HG03066 (cell line): ENCODE results near the gene PRMT7.

Experiments used
- ATAC-seq: cut with Tn5 transposase; IDR thresholded peaks from one replicate; pipeline ENCODE4 v1.9.1; 2021; ENCODE audit warnings: low read depth; ENCODE audit not compliant: unreplicated experiment

Gene PRMT7

DNA sequence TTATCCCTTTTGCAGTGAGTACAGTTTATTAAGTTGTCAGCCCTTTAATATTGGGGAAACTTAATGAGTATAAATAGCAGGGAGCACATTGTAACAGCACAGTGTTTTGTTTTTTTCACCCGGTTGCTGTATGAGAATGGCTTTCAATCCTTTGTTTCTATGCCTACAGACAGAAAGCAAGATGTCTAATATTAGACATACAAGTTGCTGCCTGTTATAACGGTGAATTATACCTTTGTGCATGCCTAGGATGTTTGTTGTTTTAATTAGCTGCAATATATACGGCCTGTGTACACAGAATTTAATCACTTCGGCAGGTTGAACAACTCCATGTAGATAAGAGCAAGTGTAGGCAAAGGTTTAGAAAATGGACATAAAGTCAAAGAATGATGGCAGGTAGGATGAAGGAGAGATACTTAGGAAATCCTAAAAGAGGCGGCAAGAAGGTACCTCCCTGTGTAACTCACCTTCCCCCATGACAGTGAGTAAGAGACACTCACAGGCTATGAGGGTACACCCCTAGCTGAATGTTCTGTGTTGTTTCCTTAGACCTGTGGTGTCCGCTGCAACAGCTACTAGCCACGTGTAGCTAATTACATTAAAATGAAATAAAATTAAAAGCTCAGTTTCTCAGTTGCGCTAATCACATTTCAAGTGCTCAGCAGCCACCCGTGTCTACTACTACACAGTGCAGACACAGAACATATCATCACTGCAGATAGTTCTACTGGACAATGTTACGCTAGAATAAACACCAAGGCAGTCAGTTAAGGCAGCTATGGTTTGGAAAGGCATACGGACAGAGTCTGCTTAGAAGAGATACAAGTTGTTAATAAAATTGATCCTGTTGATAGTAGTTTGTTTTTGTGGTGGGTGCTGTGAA lies 11.0 kb upstream of the PRMT7 start:
- no peak for ATAC-seq

DNA sequence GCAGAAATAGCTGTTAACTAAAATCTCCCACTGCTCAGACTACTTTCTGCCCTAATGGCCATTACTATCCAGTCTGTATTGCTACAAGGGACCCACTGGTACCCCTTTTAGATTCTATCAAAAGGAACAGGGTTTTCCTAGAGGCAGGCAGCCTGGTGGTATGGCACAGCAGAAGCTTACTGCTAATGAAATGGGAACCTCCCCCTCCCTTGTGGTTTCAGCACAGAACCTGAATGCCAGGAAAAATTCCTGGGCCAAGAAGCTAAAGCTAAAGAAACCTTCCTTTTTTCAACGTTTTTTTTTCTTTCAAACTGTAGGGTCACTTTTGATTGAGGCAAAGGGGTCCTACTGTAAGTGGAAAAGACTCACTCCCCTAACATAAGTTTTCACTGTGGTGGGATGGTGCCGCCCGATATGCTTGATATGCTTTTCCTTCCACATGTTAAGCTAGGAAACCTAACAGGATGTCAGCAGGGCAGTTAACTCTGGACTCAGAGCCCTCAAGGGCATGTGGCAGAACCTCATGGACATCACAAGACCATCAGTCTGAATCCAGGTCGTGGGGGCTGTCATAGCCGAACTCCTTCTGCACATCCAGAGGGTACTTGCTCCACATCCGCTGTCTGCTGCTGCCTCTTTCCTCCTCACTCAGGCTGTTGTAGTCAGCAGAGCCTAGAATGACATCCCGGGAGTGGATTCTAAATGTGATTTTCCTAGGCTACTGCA lies 9.9 kb upstream of the PRMT7 start:
- ATAC-seq = no peak

DNA sequence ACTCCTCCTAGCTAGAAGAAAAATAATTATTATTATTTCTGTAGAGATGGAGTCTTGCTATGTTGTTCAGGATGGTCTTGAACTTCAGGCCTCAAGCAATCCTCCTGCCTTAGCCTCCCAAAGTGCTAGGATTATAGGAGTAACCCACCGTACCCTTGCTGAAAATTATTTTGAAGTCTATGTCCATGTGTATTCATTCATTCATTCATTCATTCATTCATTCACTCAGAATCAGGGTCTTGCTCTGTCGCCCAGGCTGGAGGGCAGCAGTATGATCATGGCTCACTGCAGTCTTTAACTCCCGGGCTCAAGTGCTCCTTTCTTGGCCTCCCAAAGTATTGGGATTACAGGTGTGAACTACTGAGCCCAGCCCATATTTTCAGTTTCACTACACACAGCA lies 4.2 kb upstream of the PRMT7 start:
- ATAC-seq = no peak

DNA sequence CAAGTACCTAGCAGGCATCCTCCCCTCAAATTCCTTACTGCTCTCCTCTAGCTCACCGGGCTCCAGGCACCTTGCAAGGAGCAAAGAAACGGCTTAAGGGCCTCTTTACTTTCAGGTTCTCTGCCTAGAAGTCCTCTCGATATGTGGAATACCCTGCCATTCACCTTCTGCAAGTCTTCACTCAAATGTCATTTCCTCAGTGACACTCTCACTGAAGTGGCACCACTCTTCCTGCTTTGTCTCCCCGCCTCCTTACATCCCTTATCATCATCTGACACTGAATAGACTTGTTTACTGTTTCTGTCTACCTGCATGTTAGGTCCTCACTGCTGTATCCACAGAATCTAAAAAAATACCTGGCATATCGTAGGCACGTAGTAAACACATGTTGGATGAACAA lies 1.0 kb upstream of the PRMT7 start:
- no peak for ATAC-seq

DNA sequence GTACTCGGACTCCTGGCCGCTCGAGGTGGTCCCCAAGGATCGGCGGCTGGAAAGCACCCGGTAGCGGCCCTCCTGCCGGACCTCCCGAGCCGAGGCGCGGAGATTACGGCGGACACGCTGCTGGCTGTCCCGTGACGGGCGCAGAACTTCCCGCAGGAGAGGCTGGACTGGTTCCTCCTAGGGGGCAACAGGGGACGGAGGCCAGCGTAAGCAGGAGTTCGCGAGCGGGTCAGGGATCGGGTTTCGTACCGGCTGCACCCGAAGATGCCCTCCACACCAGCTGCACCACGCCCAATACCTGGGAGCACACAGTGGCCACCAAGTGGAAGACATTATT lies 414 bp upstream of the PRMT7 start:
- ATAC-seq = peak; percentile 32

DNA sequence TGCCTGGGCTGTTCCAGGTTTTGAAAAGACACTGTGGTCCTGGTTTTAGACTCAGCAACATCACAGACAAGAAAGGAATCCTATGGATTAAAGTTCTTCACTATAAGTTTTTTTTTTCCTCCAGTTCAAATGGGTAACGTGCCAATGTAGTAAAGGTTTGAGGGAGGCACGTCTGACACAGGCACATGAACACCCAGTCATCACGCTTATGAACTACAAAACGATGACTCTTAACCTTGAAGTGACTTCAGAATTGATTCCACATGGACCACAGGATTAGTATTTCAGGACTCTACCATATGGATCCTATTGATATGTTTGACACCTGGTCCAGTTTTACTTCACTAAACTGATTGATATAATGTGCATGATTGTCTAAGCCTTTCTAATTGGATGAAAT lies 2.3 kb downstream of the PRMT7 start:
- ATAC-seq = no peak

DNA sequence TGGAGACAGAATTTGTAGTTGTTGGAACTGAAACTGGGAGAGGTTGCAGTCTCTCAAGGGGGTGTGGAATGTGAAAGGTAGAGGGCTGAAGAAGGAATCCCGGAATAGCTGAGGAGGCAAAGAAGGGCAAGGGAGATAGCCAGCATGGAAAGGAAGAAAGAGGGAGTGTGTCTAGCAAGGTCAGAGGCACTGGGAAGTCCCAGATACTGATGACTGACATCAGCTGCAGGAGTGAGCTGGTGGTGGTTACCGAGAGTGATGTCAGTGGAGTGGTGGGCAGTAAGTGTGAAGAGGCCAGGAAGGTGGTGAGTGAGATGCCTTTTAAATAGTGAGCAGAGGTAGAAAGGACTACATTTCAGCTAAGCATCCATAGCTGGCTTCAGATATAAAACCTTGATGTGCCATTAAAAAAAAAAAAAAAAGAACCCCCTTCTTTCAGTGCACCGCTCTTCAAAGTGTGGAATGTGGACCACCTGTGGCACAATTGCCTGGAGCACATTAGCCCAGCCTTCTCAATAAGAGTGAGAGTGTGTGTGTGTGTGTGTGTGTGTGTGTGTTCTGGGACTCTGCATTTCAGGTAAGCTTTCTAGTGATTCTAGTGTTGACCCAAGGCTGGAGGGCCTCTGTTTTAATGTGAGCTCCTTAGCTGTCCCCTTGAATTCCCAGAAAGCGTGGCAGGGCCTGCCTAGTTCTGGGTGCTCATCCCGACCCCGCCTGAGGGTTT lies 8.5 kb downstream of the PRMT7 start:
- ATAC-seq = no peak

DNA sequence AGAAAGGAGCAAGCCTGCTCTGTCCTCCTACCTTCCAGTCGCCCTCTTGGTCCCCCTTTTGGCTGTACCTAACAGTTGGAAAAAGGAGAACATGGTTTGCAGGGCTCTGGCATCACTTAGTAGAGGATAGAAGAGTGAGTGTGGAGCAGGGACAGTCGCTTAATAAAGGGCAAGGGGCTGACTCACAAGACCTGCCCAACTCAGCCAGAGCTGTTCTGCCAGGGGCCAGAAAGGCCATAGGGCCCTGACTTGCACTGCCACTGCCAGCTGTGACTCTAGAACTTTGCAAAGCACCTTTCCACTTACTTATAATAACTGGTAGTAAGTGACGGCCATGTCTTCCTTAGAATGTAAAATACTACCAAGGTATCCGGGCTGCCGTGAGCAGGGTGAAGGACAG lies 13.5 kb downstream of the PRMT7 start:
- no peak for ATAC-seq

DNA sequence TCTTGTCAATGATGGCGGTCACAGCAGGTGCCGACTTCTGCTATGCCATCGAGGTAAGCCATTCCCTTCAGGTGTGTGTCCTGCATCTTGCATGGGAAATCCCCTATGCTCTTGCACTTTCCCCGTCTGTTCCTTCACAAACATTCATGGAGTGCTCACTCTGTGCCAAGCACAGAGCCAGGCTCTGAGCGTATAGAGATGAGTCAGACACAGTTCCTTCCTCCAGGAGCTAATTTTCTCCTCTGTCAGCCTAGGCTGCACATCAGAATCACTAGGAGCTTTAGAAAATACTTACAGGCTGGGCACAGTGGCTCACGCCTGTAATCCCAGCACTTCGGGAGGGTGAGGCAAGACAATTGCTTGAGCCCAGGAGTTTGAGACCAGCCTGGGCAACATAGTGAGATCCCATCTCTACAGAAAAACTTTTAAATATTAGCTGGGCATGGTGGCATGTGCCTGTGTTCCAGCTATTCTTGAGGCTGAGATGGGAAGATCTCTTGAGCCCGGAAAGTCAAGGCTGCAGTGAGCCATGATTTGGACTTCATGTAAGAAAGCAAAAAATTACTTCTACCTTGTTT lies 14.1 kb downstream of the PRMT7 start:
- no peak for ATAC-seq

DNA sequence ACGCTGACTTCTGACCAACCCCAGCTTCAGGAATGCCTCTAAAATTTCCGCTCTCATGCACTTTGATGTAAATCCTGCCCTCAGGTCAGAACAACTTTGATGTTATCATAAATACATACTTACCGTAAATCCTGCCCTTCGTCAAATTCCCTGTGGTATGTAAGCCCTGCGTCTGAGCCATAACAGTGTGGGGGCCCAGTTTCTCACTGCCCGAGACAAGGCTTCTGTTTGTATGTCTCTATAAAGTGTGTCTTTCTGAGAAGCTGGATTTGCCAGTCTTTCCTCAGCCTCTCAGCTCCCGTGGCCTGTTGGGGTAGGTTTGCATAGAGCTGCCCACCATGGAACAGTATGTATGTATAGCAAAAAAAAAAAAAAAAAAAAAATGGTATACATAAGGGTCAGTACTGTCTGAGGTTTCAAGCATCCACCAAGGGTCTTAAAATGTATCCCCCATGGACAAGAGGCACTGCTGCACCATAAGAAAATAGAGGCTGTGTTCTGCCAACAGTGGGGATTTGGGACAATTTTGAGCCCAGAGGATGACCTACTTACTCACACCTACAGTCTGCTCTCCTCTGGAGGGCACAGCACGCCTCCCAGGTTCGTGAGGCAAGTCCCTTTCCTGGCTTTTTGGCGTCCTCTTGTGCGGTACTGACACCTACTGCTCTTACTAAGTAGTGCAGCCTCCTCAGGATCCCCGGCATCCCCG lies 17.5 kb downstream of the PRMT7 start:
- no peak for ATAC-seq

DNA sequence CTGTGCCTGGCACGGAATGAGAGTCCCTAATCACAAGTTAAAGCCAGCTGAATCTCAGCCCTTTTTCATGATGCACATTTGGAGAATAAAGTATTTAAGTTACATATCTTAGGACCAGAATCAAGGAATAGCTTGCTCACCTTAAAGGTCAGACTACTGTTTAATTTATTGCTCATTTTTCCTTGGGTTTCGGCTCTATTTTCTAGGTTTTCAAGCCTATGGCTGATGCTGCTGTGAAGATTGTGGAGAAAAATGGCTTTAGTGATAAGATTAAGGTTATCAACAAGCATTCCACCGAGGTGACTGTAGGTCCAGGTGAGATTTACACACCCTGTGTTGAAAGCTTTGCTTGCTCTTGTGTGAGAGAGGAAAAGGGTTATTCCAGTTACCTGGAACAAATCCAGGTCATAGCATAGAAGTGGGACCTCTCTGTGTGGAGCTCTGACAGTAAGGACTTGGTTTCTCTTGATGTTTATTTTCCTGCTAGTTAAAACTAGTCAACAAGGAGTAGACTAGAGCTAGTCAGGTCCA lies 18.1 kb downstream of the PRMT7 start:
- ATAC-seq = no peak

DNA sequence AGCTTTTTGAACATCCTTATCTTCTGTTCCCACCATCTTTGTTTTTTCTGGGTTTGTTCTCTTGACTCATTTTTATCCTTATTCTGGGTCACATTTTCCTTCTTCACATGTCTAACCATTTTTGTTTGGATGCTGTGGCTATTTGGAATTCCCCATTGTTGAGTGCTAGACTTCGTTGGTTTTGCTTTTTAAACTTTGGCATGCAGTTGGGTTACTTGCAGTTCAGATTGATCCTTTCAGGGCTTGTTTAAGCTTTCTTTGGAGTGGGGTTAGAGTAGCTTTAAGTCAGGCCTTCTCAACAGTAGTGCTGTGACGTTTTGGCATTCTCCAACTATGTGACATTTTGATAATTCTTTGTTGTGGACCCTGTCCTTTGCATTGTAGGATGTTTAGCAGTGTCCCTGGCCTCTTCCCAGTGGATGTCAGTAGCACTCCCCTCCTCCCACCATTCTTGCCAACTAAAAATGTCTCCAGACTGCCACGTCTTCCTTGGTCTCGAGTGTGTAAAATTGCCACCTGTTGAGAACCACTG lies 21.1 kb downstream of the PRMT7 start:
- ATAC-seq = no peak

DNA sequence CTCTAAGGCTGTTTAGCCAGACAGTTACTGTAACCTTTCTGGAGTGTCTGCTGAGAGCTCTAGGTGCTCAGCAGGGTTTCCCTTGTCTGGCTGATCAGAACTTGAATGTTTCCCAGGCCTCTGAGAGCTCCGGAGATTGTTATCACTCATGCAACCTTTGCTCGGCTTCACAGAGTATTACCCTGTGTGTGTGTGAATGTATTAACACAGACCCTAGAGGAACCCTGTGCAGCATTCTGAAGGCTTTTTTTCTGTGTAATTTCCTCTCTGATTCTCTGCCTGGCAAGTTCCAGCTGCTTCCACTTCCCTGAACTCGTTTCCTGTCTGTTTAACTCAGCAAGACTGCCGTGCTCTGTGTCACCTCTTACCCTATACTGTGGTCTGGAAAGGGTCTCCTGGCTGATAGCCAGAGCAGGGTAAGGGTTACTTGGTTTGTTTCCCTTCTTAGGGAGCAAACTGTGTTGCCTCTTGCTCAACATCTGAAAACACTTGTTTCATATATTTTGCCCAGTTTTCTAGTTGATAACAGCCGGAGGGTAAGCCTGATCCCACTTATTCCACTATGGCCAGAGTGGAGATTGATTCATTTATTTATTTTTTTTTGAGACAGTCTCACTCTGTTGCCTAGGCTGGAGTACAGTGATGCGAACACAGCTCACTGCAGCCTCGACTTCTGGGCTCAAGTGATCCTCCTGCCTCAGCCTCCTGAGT lies 21.7 kb downstream of the PRMT7 start:
- no peak for ATAC-seq

DNA sequence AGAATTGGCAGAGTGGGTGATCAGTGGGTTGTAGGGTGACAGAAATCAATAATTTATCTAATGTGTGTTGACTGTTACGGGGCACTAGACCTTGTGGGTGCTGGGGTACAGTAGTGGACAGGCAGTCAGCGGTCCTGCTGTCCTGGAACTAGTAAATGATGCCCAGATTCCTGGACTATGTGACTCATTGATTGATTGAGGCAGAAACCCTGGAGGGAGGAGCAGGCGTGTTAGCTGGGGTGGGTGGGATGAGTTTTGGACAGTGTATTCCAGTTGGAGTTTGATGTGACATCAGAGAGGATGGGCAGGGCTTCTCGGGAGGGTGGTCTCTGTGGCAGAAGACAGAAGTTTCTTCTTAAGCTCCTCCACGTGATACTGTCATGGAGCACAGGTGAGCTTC lies 24.4 kb downstream of the PRMT7 start:
- ATAC-seq = no peak

DNA sequence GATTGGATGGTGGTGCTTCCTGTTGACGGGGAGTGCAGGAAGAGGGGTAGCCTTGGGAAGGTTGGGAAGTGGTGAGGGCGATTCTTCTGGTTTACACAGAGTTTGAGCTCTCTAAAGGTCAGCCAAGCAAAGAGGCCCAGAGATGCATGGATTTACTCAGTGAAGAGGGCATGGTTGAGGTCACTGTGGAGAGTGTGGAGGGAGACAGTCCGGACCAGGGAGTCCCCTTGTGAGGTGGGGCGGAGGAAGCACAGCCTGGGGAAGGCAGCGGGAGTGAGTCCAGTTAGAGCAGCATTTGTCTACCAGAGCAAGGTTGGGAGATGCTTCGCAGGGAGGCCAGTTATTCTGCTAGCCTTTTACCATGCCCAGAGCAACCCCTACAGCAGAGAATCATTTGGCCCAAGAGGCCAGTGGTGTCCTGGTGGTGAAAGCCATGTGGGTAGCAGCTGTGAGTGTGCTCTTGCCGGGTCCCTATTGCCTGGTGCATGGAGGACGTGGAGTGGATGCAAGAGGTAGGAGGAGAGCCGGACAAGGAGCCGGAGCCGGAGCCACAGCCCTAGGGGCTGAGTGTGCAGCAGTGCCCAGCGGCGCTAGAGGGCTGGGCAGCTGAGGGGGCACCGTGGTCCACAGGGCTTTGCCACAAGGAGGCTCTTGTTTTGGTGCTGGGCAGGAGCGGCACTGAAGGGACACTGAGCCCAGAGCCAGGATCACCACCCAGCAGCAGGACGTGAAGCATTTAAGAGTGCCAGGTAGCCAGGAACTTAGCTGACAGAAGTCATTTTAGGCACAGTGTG lies 27.7 kb downstream of the PRMT7 start:
- ATAC-seq = no peak

DNA sequence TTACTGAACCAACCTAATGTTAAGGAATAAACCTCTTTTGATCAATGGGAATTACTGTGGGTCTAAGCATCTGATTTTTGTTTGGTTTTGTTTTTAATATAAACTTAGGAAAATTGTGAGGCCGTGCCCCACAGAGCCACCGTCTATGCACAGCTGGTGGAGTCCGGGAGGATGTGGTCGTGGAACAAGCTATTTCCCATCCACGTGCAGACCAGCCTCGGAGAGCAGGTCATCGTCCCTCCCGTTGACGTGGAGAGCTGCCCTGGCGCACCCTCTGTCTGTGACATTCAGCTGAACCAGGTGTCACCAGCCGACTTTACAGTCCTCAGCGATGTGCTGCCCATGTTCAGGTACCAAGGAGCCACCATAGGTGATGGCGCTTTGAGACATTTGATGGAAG lies 28.4 kb downstream of the PRMT7 start:
- no peak for ATAC-seq

DNA sequence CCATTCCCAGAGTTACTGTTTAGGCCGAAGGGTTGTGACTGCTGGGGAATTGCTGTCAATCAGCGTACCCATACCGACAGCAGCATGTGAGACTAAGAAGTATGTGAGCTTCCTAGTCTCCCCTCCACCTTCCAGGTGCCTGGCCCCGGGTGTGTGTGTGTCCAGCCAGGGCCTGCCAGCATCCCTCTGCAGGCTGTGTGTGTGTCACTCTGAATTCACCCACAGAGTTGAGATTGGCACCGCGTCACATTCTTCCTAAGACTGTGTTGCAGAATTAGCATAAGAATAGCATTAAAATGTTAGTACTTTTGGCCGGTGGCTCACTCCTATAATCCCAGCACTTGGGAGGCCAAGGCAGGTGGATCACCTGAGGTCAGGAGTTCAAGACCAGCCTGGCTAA lies 31.8 kb downstream of the PRMT7 start:
- ATAC-seq = no peak

DNA sequence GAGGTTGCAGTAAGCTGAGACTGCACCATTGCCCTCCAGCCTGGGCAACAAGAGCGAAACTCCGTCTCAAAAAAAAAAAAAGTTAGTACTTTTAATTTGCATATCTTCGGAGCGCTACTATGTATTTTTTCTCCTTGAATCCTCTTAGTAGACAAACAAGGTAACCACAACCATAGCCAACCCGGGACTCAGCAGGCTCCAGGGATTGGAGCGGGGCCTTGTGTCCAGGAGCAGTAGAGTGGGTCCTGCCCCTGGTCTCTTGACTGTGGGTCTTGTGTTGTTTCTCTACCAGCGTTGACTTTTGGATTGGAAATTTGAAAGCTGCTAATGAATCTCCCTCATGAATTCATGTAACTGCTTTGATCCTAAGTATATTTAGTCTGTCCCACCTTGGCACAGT lies 32.3 kb downstream of the PRMT7 start:
- no peak for ATAC-seq

DNA sequence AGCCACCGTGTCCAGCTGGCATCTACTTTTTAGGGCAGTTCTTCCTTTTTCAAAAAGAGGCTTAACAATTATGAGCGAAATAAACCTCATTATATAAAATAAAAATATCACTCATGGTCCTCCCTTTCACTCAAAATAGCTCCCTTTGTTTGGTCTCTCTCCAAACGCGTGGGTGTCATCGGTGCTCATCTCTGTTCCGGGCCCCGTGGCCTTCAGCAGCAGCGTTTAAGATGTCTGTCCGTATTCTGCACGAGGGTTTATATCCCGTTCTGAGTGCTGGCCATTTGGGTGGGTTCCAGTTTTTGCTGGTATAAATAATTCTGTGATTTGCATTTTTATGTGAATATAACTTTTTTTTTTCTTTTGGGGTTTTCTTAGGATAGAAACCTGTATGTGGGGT lies 33.4 kb downstream of the PRMT7 start:
- ATAC-seq = no peak
